ENCODE measurements around the gene CRLF1. TPM values are rescaled to one million over a fixed set of nuclear protein-coding genes. Genes with fewer than 3 reads are reported as not detected.

Gene CRLF1
- total RNA-seq, 1 experiment from 2014 or later: 16.2 TPM

DNA sequence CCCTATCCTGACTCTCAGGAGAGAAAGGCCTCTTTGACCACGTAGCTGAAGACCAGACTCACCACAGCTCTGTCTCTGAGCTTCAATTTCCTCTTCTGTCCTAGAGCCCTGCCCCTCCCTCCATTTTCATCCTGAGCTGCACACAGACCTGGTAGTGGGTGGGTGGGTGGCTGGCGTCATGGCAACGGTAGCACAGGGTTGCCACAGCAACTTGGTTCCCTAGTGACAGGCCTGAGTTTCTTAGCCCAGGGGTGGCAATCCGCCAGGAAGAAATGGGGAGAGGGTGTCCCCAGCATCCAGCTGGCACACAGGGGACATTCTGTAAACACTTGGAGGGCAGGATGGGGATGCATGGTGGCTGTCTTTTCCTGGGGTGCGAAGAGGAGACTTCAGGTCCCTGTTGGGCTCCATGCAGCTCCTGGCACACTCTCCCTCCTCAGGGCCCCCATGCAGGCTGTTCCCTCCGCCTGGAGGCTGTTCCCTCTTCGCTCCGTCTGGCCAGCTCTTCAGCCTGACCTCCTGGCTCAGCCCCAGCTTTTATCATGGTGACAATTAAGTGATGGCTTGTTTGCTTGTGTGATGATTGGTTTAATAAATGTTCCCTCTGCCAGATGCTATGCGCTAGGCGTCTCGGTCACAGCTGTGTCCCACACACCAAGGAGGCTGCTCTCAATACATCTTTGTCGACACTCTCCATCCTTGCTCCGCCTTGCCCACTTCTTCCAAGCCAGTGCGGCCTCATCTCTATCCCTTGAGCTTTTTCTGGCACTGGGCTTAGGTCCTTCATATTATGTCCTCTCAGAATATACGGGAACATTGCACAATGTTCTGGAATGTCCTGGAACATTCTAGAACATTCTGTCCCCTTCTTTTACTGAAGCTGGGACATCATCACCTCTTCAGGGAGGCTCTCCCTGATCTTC lies 22.8 kb upstream of the CRLF1 start:
- H3K27ac ChIP-seq (ENCODE audit: insufficient read length, low read depth, low read length): no peak overlapping the region
- no peak overlapping the region for H3K9ac ChIP-seq (ENCODE audit: extremely low read depth, insufficient read length, low read length)
- H3K56ac ChIP-seq (ENCODE audit: insufficient read length, low read depth, low read length): no peak overlapping the region
- H4K91ac ChIP-seq (ENCODE audit: insufficient read length, low read depth, low read length): no peak overlapping the region
- H3K9me3 ChIP-seq (ENCODE audit: control insufficient read depth, low read depth, low read length): no peaks in the 10 kb centered on the region
- no peak overlapping the region for H3K27ac Mint-ChIP-seq
- WGBS (ENCODE audit: extremely low coverage, insufficient read length, low lambda C conversion rate): no CpG with 5 or more reads among the region's 15 CpGs
- no peak overlapping the region for H2BK120ac ChIP-seq (ENCODE audit: low read depth, low read length, poor library complexity, severe bottlenecking)
- H2AFZ ChIP-seq (ENCODE audit: low read length): no peak overlapping the region
- no peaks in the 10 kb centered on the region; a peak in 1 of 5 replicates for H3K9me3 Mint-ChIP-seq
- no peak overlapping the region for H3K4ac ChIP-seq (ENCODE audit: low read depth, low read length)
- no peak overlapping the region for H4K8ac ChIP-seq (replicated peaks; ENCODE audit: insufficient read length, low read depth, low read length)
- H3K4me3 Mint-ChIP-seq: no peak overlapping the region
- no peak overlapping the region for H2BK5ac ChIP-seq (ENCODE audit: insufficient read length, low read length)
- no peaks in the 10 kb centered on the region for H3K23me2 ChIP-seq (ENCODE audit: insufficient read length, low read depth, low read length, poor library complexity, severe bottlenecking)
- DNase-seq: no peak
- H2BK12ac ChIP-seq (ENCODE audit: insufficient read length, low read depth, low read length): no peak overlapping the region
- no peak overlapping the region for H3K23ac ChIP-seq (ENCODE audit: insufficient read length, low read depth, low read length)
- H3K79me2 ChIP-seq (ENCODE audit: insufficient read depth, low read length): no peaks in the 10 kb centered on the region
- H2BK15ac ChIP-seq (ENCODE audit: low read depth, low read length): no peak overlapping the region
- H4K5ac ChIP-seq (ENCODE audit: insufficient read length, low read depth, low read length): no peak overlapping the region
- TF ChIP-seq, protein P1, sequence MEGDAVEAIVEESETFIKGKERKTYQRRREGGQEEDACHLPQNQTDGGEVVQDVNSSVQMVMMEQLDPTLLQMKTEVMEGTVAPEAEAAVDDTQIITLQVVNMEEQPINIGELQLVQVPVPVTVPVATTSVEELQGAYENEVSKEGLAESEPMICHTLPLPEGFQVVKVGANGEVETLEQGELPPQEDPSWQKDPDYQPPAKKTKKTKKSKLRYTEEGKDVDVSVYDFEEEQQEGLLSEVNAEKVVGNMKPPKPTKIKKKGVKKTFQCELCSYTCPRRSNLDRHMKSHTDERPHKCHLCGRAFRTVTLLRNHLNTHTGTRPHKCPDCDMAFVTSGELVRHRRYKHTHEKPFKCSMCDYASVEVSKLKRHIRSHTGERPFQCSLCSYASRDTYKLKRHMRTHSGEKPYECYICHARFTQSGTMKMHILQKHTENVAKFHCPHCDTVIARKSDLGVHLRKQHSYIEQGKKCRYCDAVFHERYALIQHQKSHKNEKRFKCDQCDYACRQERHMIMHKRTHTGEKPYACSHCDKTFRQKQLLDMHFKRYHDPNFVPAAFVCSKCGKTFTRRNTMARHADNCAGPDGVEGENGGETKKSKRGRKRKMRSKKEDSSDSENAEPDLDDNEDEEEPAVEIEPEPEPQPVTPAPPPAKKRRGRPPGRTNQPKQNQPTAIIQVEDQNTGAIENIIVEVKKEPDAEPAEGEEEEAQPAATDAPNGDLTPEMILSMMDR (conservative IDR thresholded peaks at IDR 0.05): no peak
- H3K4me2 ChIP-seq (ENCODE audit: insufficient read depth, insufficient read length, low read length): no peak overlapping the region
- no peak overlapping the region for H3K14ac ChIP-seq (ENCODE audit: insufficient read depth, low read length)
- no peak overlapping the region for H3K18ac ChIP-seq (ENCODE audit: insufficient read length, low read depth, low read length)
- no peaks in the 10 kb centered on the region for H3K27me3 ChIP-seq (ENCODE audit: insufficient read depth, low read length)
- H3K4me1 Mint-ChIP-seq: no peaks in the 10 kb centered on the region
- no peak overlapping the region for H2BK20ac ChIP-seq (ENCODE audit: low read depth, low read length, poor library complexity, severe bottlenecking)
- H2AK5ac ChIP-seq (ENCODE audit: insufficient read length, low read length): no peak overlapping the region
- peaks cover 54% of the 10 kb centered on the region for H3K27me3 Mint-ChIP-seq (ENCODE audit: low read depth)
- no peaks in the 10 kb centered on the region for H3K4me1 ChIP-seq (ENCODE audit: insufficient read depth, low read length)
- H3K36me3 Mint-ChIP-seq (ENCODE audit: insufficient read depth in 1 of 3, low read depth in 3 of 3): no peaks in the 10 kb centered on the region
- no peaks in the 10 kb centered on the region for H3K79me1 ChIP-seq (ENCODE audit: insufficient read depth, low read depth, low read length, poor library complexity, severe bottlenecking)
- H3T11ph ChIP-seq (ENCODE audit: low read length): no peak overlapping the region
- H4K20me1 ChIP-seq (ENCODE audit: control insufficient read depth, insufficient read depth, insufficient read length): no peaks in the 10 kb centered on the region

All from H9 (cell line).